H1 (cell line): ENCODE measurements around the gene AGT. TPM values are rescaled to one million over a fixed set of nuclear protein-coding genes. Genes with fewer than 3 reads are reported as not detected.

Source experiments
- CTCF ChIA-PET: fragments of 300-600 bp; sonication (Branson Sonifier 250); formaldehyde crosslinking; loops from one replicate; lab custom pipeline; 2021; ENCODE audit not compliant: partially characterized antibody; lab: Charles Lee
- POLR2A ChIA-PET: fragments of 300-600 bp; sonication (Branson Sonifier 250); formaldehyde crosslinking; loops from one replicate; lab custom pipeline; 2021; ENCODE audit warnings: inconsistent platforms; ENCODE audit not compliant: partially characterized antibody; lab: Charles Lee
- DNase-seq, 2 experiments: peaks; one replicate each; pipeline versions ENCODE4 v3.0.0 to v3.0.0-alpha.2; 2010 to 2022; ENCODE audit warnings: low spot score in 2 of 2, low read depth in 1 of 2, mixed read lengths in 1 of 2
- FAIRE-seq: peaks from 2 replicates; lab custom pipeline; 2011; peaks lifted over from hg19 to GRCh38; lab: Jason Lieb, UNC
- H2AFZ ChIP-seq: 2 replicates; pipeline ENCODE4 v1.8.1; 2012; ENCODE audit warnings: low read length, inconsistent platforms
- H2AK5ac ChIP-seq: 2 replicates; pipeline ENCODE4 v1.6.1; 2013; ENCODE audit warnings: low read depth, low read length
- H2BK120ac ChIP-seq: replicated peaks from 2 replicates; pipeline ENCODE3; 2013; ENCODE audit warnings: low read depth, low read length, inconsistent platforms
- H2BK12ac ChIP-seq: 2 replicates; pipeline ENCODE4 v1.6.1; 2013; ENCODE audit warnings: low read depth, low read length
- H2BK15ac ChIP-seq: 2 replicates; pipeline ENCODE4 v1.6.1; 2013; ENCODE audit warnings: low read length
- H2BK20ac ChIP-seq: 2 replicates; pipeline ENCODE4 v1.6.1; 2013; ENCODE audit warnings: low read length
- H2BK5ac ChIP-seq: 2 replicates; pipeline ENCODE4 v1.6.1; 2013; ENCODE audit warnings: low read depth, low read length
- H3K14ac ChIP-seq: 2 replicates; pipeline ENCODE4 v1.6.1; 2013; ENCODE audit warnings: inconsistent platforms; ENCODE audit not compliant: insufficient read length
- H3K18ac ChIP-seq: 2 replicates; pipeline ENCODE4 v1.6.1; 2013; ENCODE audit warnings: low read length; ENCODE audit errors: extremely low read depth
- H3K23ac ChIP-seq: 2 replicates; pipeline ENCODE4 v1.6.1; 2013; ENCODE audit warnings: inconsistent platforms; ENCODE audit not compliant: insufficient read length
- H3K23me2 ChIP-seq: 2 replicates; pipeline ENCODE4 v1.6.1; 2013; ENCODE audit warnings: low read depth, low read length
- H3K27ac ChIP-seq: 2 replicates; pipeline ENCODE4 v1.6.1; 2011; ENCODE audit warnings: low read depth, low read length, inconsistent platforms
- H3K27me3 ChIP-seq, 4 experiments: replicated peaks in 1 of 4; 1 replicate in 1 of 4; 2 replicates in 3 of 4; pipeline versions ENCODE4 v1.6.1 to v1.8.1; 2011 to 2013; ENCODE audit warnings: low read length in 3 of 4, mild to moderate bottlenecking in 3 of 4, inconsistent platforms in 2 of 4, mixed read lengths in 2 of 4, moderate library complexity in 1 of 4; ENCODE audit not compliant: control insufficient read depth in 3 of 4, insufficient read depth in 3 of 4; ENCODE audit errors: extremely low read depth in 1 of 4
- H3K36me3 ChIP-seq, 4 experiments: 2 replicates each; pipeline versions ENCODE4 v1.6.1 to v1.8.1; 2011 to 2013; ENCODE audit warnings: mild to moderate bottlenecking in 4 of 4, low read length in 3 of 4, moderate library complexity in 2 of 4, control low read depth in 1 of 4, inconsistent platforms in 1 of 4; ENCODE audit not compliant: insufficient read depth in 4 of 4, control insufficient read depth in 2 of 4
- H3K4ac ChIP-seq: replicated peaks from 2 replicates; pipeline ENCODE3; 2013; ENCODE audit warnings: low read length, low read depth, mixed read lengths, inconsistent platforms; ENCODE audit not compliant: insufficient read length
- H3K4me1 ChIP-seq, 4 experiments: replicated peaks in 1 of 4; 1 replicate in 1 of 4; 2 replicates in 3 of 4; pipeline versions ENCODE4 v1.6.1 to v1.8.1; 2011 to 2013; ENCODE audit warnings: low read length in 3 of 4, inconsistent platforms in 2 of 4, mixed read lengths in 1 of 4; ENCODE audit not compliant: insufficient read depth in 4 of 4, control insufficient read depth in 3 of 4
- H3K4me2 ChIP-seq, 2 experiments: 2 replicates each; pipeline versions ENCODE4 v1.6.1 to v1.8.1; 2011 to 2013; ENCODE audit warnings: low read depth in 2 of 2, low read length in 2 of 2, control low read depth in 1 of 2, inconsistent platforms in 1 of 2, mild to moderate bottlenecking in 1 of 2; ENCODE audit not compliant: insufficient read depth in 1 of 2
- H3K4me3 ChIP-seq, 4 experiments: fragments of 200-600, 300-600 bp in 1 of 4; sonication (generic), shearing (Covaris generic), sonication (Bioruptor Twin) in 1 of 4; 2 replicates each; pipeline versions ENCODE4 v1.5.1 to v1.8.1; 2011 to 2016; ENCODE audit warnings: low read length in 4 of 4, low read depth in 3 of 4, control low read depth in 2 of 4, inconsistent platforms in 2 of 4, mild to moderate bottlenecking in 2 of 4, mixed read lengths in 1 of 4, moderate library complexity in 1 of 4; ENCODE audit not compliant: insufficient read depth in 2 of 4; ENCODE audit errors: extremely low read depth in 1 of 4
- H3K56ac ChIP-seq: replicated peaks from 2 replicates; pipeline ENCODE3; 2013; ENCODE audit warnings: low read depth, mild to moderate bottlenecking, mixed read lengths, low read length, inconsistent platforms; ENCODE audit not compliant: insufficient read length
- H3K79me1 ChIP-seq: 2 replicates; pipeline ENCODE4 v1.6.1; 2013; ENCODE audit warnings: low read depth, low read length, control low read depth
- H3K79me2 ChIP-seq, 2 experiments: 2 replicates each; pipeline versions ENCODE4 v1.6.1 to v1.8.1; 2012 to 2013; ENCODE audit warnings: low read length in 2 of 2, mild to moderate bottlenecking in 2 of 2, inconsistent platforms in 1 of 2; ENCODE audit not compliant: insufficient read depth in 2 of 2, control insufficient read depth in 1 of 2
- H3K9ac ChIP-seq, 4 experiments: replicated peaks in 1 of 4; 1 replicate in 1 of 4; 2 replicates in 3 of 4; pipeline versions ENCODE4 v1.6.1 to v1.8.1; 2011 to 2013; ENCODE audit warnings: low read depth in 3 of 4, low read length in 3 of 4, control low read depth in 2 of 4, mild to moderate bottlenecking in 2 of 4, moderate library complexity in 2 of 4, inconsistent platforms in 1 of 4; ENCODE audit errors: extremely low read depth in 1 of 4
- H3K9me3 ChIP-seq, 2 experiments: 2 replicates each; pipeline versions ENCODE4 v1.6.1 to v1.8.1; 2012 to 2013; ENCODE audit warnings: mild to moderate bottlenecking in 2 of 2, moderate library complexity in 2 of 2, control low read depth in 1 of 2, inconsistent platforms in 1 of 2, low read depth in 1 of 2, low read length in 1 of 2, mixed read lengths in 1 of 2; ENCODE audit not compliant: insufficient read depth in 2 of 2
- H4K20me1 ChIP-seq, 2 experiments: replicated peaks in 1 of 2; 2 replicates each; pipeline versions ENCODE3 to v1.8.1; 2011 to 2013; ENCODE audit warnings: inconsistent platforms in 2 of 2, low read length in 2 of 2, mild to moderate bottlenecking in 1 of 2; ENCODE audit not compliant: insufficient read depth in 2 of 2, control insufficient read depth in 1 of 2
- H4K5ac ChIP-seq: 2 replicates; pipeline ENCODE4 v1.6.1; 2013; ENCODE audit warnings: low read length, low read depth, mixed read lengths, inconsistent platforms; ENCODE audit not compliant: insufficient read length
- H4K8ac ChIP-seq: 2 replicates; pipeline ENCODE4 v1.8.0; 2013; ENCODE audit warnings: mild to moderate bottlenecking, moderate library complexity, low read length, inconsistent platforms; ENCODE audit not compliant: insufficient read depth; ENCODE audit errors: extremely low read depth
- H4K91ac ChIP-seq: replicated peaks from 2 replicates; pipeline ENCODE3; 2013; ENCODE audit warnings: low read length, mixed read lengths, inconsistent platforms; ENCODE audit not compliant: insufficient read length
- CBX8 ChIP-seq: fragments of 300-800, 300-1000 bp; sonication (generic); IDR thresholded peaks from 2 replicates; pipeline ENCODE4 v1.7.1; 2016; ENCODE audit warnings: low read depth, low read length, borderline replicate concordance
- CEBPB ChIP-seq: IDR thresholded peaks from 2 replicates; pipeline ENCODE4 v1.6.1; 2012; ENCODE audit warnings: low read depth, low read length
- KDM4A ChIP-seq: IDR thresholded peaks from one replicate; pipeline ENCODE4 v1.7.1; 2012; ENCODE audit warnings: low read depth, mild to moderate bottlenecking, moderate library complexity, low read length, inconsistent platforms; ENCODE audit not compliant: severe bottlenecking
- NRF1 ChIP-seq: IDR thresholded peaks from 2 replicates; pipeline ENCODE4 v1.6.1; 2011; ENCODE audit warnings: mild to moderate bottlenecking, low read depth, low read length, improper control_type of control experiment
- POLR2A ChIP-seq, 2 experiments: IDR thresholded peaks; 1 replicate in 1 of 2; 2 replicates in 1 of 2; pipeline ENCODE4 v1.6.1; 2011; ENCODE audit warnings: low read depth in 2 of 2, low read length in 2 of 2, mild to moderate bottlenecking in 2 of 2; ENCODE audit errors: control extremely low read depth in 1 of 2
- RAD21 ChIP-seq, 2 experiments: IDR thresholded peaks in 1 of 2; conservative IDR thresholded peaks in 1 of 2; 2 replicates each; pipeline ENCODE4 v1.6.1; 2011; ENCODE audit warnings: low read depth in 2 of 2, low read length in 2 of 2, improper control_type of control experiment in 1 of 2, inconsistent platforms in 1 of 2, mild to moderate bottlenecking in 1 of 2, moderate library complexity in 1 of 2
- SIN3A ChIP-seq, 2 experiments: IDR thresholded peaks in 1 of 2; conservative IDR thresholded peaks in 1 of 2; 2 replicates each; pipeline ENCODE4 v1.6.1; 2011 to 2012; ENCODE audit warnings: low read length in 2 of 2, improper control_type of control experiment in 1 of 2, low read depth in 1 of 2, mild to moderate bottlenecking in 1 of 2
- SP4 ChIP-seq: IDR thresholded peaks from 2 replicates; pipeline ENCODE4 v1.6.1; 2012; ENCODE audit warnings: low read length, inconsistent platforms
- WGBS, 2 experiments: shearing (Covaris generic) in 1 of 2; methylation state at CpG; one replicate each; pipeline versions ENCODE4 v1.1.6 to v1.1.7; 2013 to 2015; ENCODE audit warnings: low lambda C conversion rate in 2 of 2, mixed read lengths in 2 of 2, inconsistent platforms in 1 of 2, low coverage in 1 of 2, missing lambda C conversion rate in 1 of 2; ENCODE audit not compliant: insufficient replicate concordance in 2 of 2, insufficient coverage in 1 of 2, insufficient read length in 1 of 2; ENCODE audit errors: extremely low coverage in 1 of 2, missing lambda C conversion rate in 1 of 2; 5-methylcytosine and 5-hydroxymethylcytosine counted together
- polyA plus RNA-seq, 7 experiments: library from polyadenylated mRNA; depleted of rRNA in 3 of 7; stranded (reverse) in 5 of 7; unstranded in 2 of 7; fragments of >200 nt in 5 of 7; fragments of 200-250 nt in 2 of 7; gene quantifications; 1 replicate in 5 of 7; 2 replicates in 1 of 7; 4 replicates in 1 of 7; pipeline versions ENCODE4 v1.2.1 to v1.2.3, GENCODE V29; 2011 to 2013; ENCODE audit warnings: missing spikeins in 2 of 7, mixed read lengths in 2 of 7
- total RNA-seq: library from RNA; stranded (reverse); fragmentation: NEBNext Ultra II Directional; extraction: Animal tissue kit (Norgen Biotek cat#: 25700); gene quantifications from 2 replicates; pipeline ENCODE4 v1.2.1, GENCODE V29; 2021
- TF ChIP-seq, protein P1 (sequence below): IDR thresholded peaks from 2 replicates; pipeline ENCODE4 v1.6.1; 2011; ENCODE audit warnings: low read depth, mild to moderate bottlenecking, low read length; ENCODE audit not compliant: insufficient read depth
- TF ChIP-seq, protein P2 (sequence below), 3 experiments: IDR thresholded peaks; 1 replicate in 2 of 3; 2 replicates in 1 of 3; pipeline versions ENCODE4 v1.5.1 to v1.6.1; 2011; ENCODE audit warnings: low read length in 3 of 3, mild to moderate bottlenecking in 3 of 3, inconsistent platforms in 2 of 3, low read depth in 1 of 3, moderate library complexity in 1 of 3; ENCODE audit not compliant: insufficient read depth in 1 of 3; ENCODE audit errors: control extremely low read depth in 1 of 3

The AGT gene
- total and polyA plus RNA-seq, 2 of the 8 experiments (the other 6 are each of a cell fraction or from before 2014, with no cell fraction given): 0.20 TPM; not detected in 1

DNA sequence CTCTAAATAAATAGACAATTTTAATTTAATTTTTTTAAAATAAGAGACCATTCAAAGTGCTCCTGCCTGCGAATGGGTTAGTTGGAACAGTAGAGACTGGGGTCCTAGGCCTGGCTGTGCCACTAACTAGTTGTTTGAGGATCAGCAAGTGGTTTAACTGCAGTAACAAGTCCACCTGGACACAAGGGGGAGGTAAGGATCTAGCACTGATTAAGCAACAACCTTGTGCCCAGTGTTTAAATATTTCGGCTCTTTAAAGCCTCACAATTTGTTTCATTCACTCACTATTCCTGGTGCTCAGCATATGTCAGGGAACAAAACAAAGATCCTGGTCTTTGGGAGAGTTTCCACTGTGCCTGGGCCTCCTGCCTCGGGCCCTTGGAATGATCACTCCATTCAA, 1.6 kb upstream of the AGT start:
- Histone ChIP-seq H2BK5ac (no peak overlapping the region), H3K9me3 (no peaks in the 10 kb centered on the region), H3K23ac (no peak overlapping the region), H2BK20ac (no peak overlapping the region), H4K91ac (no peak overlapping the region), H3K4me1 (peaks cover 0 to 10% (median 4%) of the 10 kb centered on the region in 4 experiments; a peak in 4 of 7 replicates), H3K4ac (no peak overlapping the region), H3K27me3 (no peaks in the 10 kb centered on the region; a peak in 2 of 7 replicates), H2AFZ (no peak overlapping the region), H3K4me3 (no peak overlapping the region), H3K79me2 (no peaks in the 10 kb centered on the region), H4K5ac (no peak overlapping the region), H2AK5ac (no peak overlapping the region), H4K20me1 (no peaks in the 10 kb centered on the region), H4K8ac (no peak overlapping the region), H3K79me1 (no peaks in the 10 kb centered on the region), H3K36me3 (no peaks in the 10 kb centered on the region), H3K4me2 (no peak overlapping the region), H3K23me2 (no peaks in the 10 kb centered on the region), H3K56ac (no peak overlapping the region), H2BK120ac (no peak overlapping the region), H2BK15ac (no peak overlapping the region), H3K14ac (no peak overlapping the region), H3K27ac (no peak overlapping the region), H3K18ac (no peak overlapping the region), H2BK12ac (no peak overlapping the region), H3K9ac (no peak overlapping the region)
- DNase-seq (no peak), FAIRE-seq (no peak)
- CTCF ChIA-PET: interaction anchor here (0.6 to 5.7 kb wide), 5 partner anchors 38 to 279 kb away, joined by 3 to 26 read pairs (median 4); no protein-coding TSS in a partner anchor
- POLR2A ChIA-PET: no interaction called here
- 89% methylated on average over 3 of the region's 3 CpGs; no CpG with 5 or more reads in 1 of the 2 experiments for WGBS, 2 experiments
- TF ChIP-seq CBX8 (no peak), CEBPB (peak; percentile 48; the same call in 1 of the 2 replicates), SIN3A (conservative IDR thresholded peaks at IDR 0.05 in 1 of 2, IDR thresholded peaks at IDR 0.05 in 1 of 2; ENCODE audit: low read depth in 1 of 2, low read length in 2 of 2) (no peak), KDM4A (no peak), SP4 (no peak), RAD21 (IDR thresholded peaks at IDR 0.05 in 1 of 2, conservative IDR thresholded peaks at IDR 0.05 in 1 of 2; ENCODE audit: low read depth in 2 of 2, low read length in 2 of 2) (peak; percentile 54 to 62), POLR2A (IDR thresholded peaks at IDR 0.05; ENCODE audit: control extremely low read depth in 1 of 2, low read depth in 2 of 2, low read length in 2 of 2) (no peak), NRF1 (no peak)
- TF ChIP-seq, protein P1, sequence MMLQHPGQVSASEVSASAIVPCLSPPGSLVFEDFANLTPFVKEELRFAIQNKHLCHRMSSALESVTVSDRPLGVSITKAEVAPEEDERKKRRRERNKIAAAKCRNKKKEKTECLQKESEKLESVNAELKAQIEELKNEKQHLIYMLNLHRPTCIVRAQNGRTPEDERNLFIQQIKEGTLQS: no peak
- TF ChIP-seq, protein P2, sequence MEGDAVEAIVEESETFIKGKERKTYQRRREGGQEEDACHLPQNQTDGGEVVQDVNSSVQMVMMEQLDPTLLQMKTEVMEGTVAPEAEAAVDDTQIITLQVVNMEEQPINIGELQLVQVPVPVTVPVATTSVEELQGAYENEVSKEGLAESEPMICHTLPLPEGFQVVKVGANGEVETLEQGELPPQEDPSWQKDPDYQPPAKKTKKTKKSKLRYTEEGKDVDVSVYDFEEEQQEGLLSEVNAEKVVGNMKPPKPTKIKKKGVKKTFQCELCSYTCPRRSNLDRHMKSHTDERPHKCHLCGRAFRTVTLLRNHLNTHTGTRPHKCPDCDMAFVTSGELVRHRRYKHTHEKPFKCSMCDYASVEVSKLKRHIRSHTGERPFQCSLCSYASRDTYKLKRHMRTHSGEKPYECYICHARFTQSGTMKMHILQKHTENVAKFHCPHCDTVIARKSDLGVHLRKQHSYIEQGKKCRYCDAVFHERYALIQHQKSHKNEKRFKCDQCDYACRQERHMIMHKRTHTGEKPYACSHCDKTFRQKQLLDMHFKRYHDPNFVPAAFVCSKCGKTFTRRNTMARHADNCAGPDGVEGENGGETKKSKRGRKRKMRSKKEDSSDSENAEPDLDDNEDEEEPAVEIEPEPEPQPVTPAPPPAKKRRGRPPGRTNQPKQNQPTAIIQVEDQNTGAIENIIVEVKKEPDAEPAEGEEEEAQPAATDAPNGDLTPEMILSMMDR (IDR thresholded peaks at IDR 0.05; ENCODE audit: control extremely low read depth in 1 of 3, insufficient read depth in 1 of 3, low read depth in 1 of 3, low read length in 3 of 3): peak in 2 of 3 experiments; percentile 28 to 32; a peak in 2 of 4 replicates
